Measurements from ENCODE around the gene UBE2D3. TPM values are rescaled to one million over a fixed set of nuclear protein-coding genes. Genes with fewer than 3 reads are reported as not detected.

UBE2D3 gene
- total RNA-seq, 1 experiment from 2014 or later: 351 TPM

GRCh38 chr4:102783006-102783405 is 44.3 kb downstream of the UBE2D3 start (continued):
- no peak for TF ChIP-seq ZNF138 (CRISPR knock-in tag; conservative IDR thresholded peaks at IDR 0.05)
- no peak for TF ChIP-seq IRF2 (CRISPR knock-in tag; IDR thresholded peaks at IDR 0.05; ENCODE audit: borderline replicate concordance, low read depth)
- no peak for TF ChIP-seq ATF1 (CRISPR knock-in tag; IDR thresholded peaks at IDR 0.05)
- no peak for TF ChIP-seq IRF1 (CRISPR knock-in tag; IDR thresholded peaks at IDR 0.05)
- no peak for TF ChIP-seq EMX1 (CRISPR knock-in tag; IDR thresholded peaks at IDR 0.05)
- TF ChIP-seq CREB1 (CRISPR knock-in tag; IDR thresholded peaks at IDR 0.05): no peak
- TF ChIP-seq JAZF1 (CRISPR knock-in tag; IDR thresholded peaks at IDR 0.05): no peak
- TF ChIP-seq, protein P1, sequence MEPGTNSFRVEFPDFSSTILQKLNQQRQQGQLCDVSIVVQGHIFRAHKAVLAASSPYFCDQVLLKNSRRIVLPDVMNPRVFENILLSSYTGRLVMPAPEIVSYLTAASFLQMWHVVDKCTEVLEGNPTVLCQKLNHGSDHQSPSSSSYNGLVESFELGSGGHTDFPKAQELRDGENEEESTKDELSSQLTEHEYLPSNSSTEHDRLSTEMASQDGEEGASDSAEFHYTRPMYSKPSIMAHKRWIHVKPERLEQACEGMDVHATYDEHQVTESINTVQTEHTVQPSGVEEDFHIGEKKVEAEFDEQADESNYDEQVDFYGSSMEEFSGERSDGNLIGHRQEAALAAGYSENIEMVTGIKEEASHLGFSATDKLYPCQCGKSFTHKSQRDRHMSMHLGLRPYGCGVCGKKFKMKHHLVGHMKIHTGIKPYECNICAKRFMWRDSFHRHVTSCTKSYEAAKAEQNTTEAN (CRISPR knock-in tag; IDR thresholded peaks at IDR 0.05): no peak

DNA sequence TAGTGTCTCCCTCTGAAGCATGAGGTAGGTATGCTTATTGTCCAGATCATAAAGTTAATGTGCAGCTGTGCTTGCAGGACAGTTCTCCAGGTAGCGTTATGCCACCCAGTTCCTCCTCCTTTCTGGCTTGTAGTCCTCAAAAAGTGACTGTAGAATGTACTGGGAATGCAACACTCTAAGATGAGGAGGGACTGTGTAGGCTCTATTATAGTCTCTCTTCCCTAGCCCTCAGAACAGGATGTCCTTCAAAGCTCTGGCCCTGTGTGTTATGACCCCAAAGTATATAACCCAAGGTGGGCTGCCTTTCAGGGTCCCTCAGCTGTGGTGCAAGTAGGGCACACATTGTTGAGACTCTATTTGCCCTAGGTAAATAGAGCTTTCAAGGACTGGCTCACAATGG is 45.8 kb downstream of the UBE2D3 start:
- Mint-ChIP-seq H3K4me3 (no peak overlapping the region), H3K9me3 (no peaks in the 10 kb centered on the region), H3K27ac (no peak overlapping the region), H3K4me1 (0 out of 2 replicates have a peak, but pooled peaks cover 3% of the 10 kb centered on the region), H3K27me3 (ENCODE audit: low read depth) (no peaks in the 10 kb centered on the region; the same call in 1 of the 2 replicates), H3K36me3 (no peaks in the 10 kb centered on the region)
- ChIA-PET POLR2A (no interaction called here), CTCF (interaction anchor here (1.3 kb wide), 1 partner anchor 21 kb away, joined by 3 read pairs; the partner anchor contains the start of gene MANBA)
- DNase-seq (ENCODE audit: low spot score) (no peak), ATAC-seq (no peak)
- no peak for TF ChIP-seq SP1 (CRISPR knock-in tag; conservative IDR thresholded peaks at IDR 0.05)
- TF ChIP-seq, protein P2, sequence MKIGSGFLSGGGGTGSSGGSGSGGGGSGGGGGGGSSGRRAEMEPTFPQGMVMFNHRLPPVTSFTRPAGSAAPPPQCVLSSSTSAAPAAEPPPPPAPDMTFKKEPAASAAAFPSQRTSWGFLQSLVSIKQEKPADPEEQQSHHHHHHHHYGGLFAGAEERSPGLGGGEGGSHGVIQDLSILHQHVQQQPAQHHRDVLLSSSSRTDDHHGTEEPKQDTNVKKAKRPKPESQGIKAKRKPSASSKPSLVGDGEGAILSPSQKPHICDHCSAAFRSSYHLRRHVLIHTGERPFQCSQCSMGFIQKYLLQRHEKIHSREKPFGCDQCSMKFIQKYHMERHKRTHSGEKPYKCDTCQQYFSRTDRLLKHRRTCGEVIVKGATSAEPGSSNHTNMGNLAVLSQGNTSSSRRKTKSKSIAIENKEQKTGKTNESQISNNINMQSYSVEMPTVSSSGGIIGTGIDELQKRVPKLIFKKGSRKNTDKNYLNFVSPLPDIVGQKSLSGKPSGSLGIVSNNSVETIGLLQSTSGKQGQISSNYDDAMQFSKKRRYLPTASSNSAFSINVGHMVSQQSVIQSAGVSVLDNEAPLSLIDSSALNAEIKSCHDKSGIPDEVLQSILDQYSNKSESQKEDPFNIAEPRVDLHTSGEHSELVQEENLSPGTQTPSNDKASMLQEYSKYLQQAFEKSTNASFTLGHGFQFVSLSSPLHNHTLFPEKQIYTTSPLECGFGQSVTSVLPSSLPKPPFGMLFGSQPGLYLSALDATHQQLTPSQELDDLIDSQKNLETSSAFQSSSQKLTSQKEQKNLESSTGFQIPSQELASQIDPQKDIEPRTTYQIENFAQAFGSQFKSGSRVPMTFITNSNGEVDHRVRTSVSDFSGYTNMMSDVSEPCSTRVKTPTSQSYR (CRISPR knock-in tag; IDR thresholded peaks at IDR 0.05): no peak
- no peak for TF ChIP-seq ZNF121 (CRISPR knock-in tag; IDR thresholded peaks at IDR 0.05)
- TF ChIP-seq CREM (CRISPR knock-in tag; IDR thresholded peaks at IDR 0.05): no peak
- no peak for TF ChIP-seq PRRX2 (CRISPR knock-in tag; IDR thresholded peaks at IDR 0.05)
- no peak for TF ChIP-seq GTF2I (CRISPR knock-in tag; conservative IDR thresholded peaks at IDR 0.05)
- no peak for TF ChIP-seq ZNF232 (CRISPR knock-in tag; IDR thresholded peaks at IDR 0.05)
- TF ChIP-seq TP53 (CRISPR knock-in tag; IDR thresholded peaks at IDR 0.05): no peak
- no peak for TF ChIP-seq ZNF219 (CRISPR knock-in tag; IDR thresholded peaks at IDR 0.05; ENCODE audit: borderline replicate concordance)

DNA sequence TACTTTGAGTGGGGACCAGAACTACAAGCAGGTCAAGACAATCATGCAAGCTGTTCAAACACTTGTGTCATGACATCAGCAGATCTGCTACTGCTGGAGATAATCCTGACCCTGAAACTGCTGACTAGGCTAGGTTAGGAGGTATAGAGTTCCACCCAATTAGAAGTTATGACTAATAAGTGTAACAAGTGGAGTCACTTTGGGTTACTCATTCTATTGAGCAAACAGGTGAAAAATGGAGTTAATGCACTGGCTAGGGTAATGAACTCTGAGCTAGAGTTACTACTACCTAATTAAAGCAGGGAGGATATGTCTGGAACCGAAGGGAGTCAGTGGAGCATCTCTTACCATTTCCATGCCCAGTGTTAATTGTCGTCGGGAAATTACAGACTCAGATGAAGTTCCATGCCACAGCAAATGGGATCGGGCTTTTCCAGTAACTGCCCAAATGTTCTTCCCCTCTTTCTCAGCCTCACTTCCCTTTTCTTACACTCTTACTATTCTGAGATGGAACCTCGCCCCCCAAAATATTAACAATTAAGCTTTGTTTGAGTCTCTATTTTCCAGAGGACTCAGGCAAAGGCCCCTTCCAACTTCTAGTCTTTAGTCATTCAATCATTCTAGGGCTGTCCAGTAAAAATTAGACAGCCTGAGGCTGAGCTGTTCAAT is 46.7 kb downstream of the UBE2D3 start:
- Mint-ChIP-seq H3K4me3 (no peak overlapping the region), H3K4me1 (0 out of 2 replicates have a peak, but pooled peaks cover 3% of the 10 kb centered on the region), H3K27ac (no peak overlapping the region), H3K36me3 (no peaks in the 10 kb centered on the region), H3K9me3 (no peaks in the 10 kb centered on the region), H3K27me3 (ENCODE audit: low read depth) (peaks cover 2% of the 10 kb centered on the region)
- POLR2A ChIA-PET: no interaction called here
- no peak for DNase-seq (ENCODE audit: low spot score)
- CTCF ChIA-PET: interaction anchor here (0.6 to 1.3 kb wide), 3 partner anchors 20 to 350 kb away, joined by 3 read pairs; partner anchors contain the start of gene MANBA
- ATAC-seq: no peak
- TF ChIP-seq OVOL2 (CRISPR knock-in tag; IDR thresholded peaks at IDR 0.05; ENCODE audit: borderline replicate concordance) (no peak), IRF1 (CRISPR knock-in tag; IDR thresholded peaks at IDR 0.05) (no peak), IRF2 (CRISPR knock-in tag; IDR thresholded peaks at IDR 0.05; ENCODE audit: borderline replicate concordance, low read depth) (no peak), ZNF138 (CRISPR knock-in tag; conservative IDR thresholded peaks at IDR 0.05) (no peak), PRRX2 (CRISPR knock-in tag; IDR thresholded peaks at IDR 0.05) (no peak), ZNF121 (CRISPR knock-in tag; IDR thresholded peaks at IDR 0.05) (no peak)
- TF ChIP-seq, protein P3, sequence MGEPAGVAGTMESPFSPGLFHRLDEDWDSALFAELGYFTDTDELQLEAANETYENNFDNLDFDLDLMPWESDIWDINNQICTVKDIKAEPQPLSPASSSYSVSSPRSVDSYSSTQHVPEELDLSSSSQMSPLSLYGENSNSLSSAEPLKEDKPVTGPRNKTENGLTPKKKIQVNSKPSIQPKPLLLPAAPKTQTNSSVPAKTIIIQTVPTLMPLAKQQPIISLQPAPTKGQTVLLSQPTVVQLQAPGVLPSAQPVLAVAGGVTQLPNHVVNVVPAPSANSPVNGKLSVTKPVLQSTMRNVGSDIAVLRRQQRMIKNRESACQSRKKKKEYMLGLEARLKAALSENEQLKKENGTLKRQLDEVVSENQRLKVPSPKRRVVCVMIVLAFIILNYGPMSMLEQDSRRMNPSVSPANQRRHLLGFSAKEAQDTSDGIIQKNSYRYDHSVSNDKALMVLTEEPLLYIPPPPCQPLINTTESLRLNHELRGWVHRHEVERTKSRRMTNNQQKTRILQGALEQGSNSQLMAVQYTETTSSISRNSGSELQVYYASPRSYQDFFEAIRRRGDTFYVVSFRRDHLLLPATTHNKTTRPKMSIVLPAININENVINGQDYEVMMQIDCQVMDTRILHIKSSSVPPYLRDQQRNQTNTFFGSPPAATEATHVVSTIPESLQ (CRISPR knock-in tag; IDR thresholded peaks at IDR 0.05): no peak
- TF ChIP-seq, protein P4, sequence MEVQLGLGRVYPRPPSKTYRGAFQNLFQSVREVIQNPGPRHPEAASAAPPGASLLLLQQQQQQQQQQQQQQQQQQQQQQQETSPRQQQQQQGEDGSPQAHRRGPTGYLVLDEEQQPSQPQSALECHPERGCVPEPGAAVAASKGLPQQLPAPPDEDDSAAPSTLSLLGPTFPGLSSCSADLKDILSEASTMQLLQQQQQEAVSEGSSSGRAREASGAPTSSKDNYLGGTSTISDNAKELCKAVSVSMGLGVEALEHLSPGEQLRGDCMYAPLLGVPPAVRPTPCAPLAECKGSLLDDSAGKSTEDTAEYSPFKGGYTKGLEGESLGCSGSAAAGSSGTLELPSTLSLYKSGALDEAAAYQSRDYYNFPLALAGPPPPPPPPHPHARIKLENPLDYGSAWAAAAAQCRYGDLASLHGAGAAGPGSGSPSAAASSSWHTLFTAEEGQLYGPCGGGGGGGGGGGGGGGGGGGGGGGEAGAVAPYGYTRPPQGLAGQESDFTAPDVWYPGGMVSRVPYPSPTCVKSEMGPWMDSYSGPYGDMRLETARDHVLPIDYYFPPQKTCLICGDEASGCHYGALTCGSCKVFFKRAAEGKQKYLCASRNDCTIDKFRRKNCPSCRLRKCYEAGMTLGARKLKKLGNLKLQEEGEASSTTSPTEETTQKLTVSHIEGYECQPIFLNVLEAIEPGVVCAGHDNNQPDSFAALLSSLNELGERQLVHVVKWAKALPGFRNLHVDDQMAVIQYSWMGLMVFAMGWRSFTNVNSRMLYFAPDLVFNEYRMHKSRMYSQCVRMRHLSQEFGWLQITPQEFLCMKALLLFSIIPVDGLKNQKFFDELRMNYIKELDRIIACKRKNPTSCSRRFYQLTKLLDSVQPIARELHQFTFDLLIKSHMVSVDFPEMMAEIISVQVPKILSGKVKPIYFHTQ (CRISPR knock-in tag; IDR thresholded peaks at IDR 0.05): no peak
